MCF 10A (cell line): ENCODE results near the gene S100A7A. TPM values are rescaled to one million over a fixed set of nuclear protein-coding genes. Genes with fewer than 3 reads are reported as not detected.
A peak's percentile ranks its signal among the peaks of the same experiment; 100 is the strongest.

ENCODE experiments used
- BruUV-seq: library from RNA; stranded (reverse); fragments of 400-500 nt; replicated peaks from 2 replicates; lab custom pipeline; 2021; lab: Mats Ljungman, UMichigan
- CTCF ChIA-PET: fragments of 300-600 bp; sonication (Branson Sonifier 250); formaldehyde crosslinking; extraction: SDS; loops from one replicate; lab custom pipeline; 2021; ENCODE audit warnings: antibody characterized with exemption, inconsistent platforms; lab: Yijun Ruan, JAX
- POLR2A ChIA-PET: fragments of 300-600, 350-650 bp; sonication (Branson Sonifier 250); formaldehyde crosslinking; extraction: SDS; loops from one replicate; lab custom pipeline; 2020; ENCODE audit warnings: antibody characterized with exemption, inconsistent platforms; lab: Yijun Ruan, JAX
- DNase-seq: peaks from one replicate; pipeline ENCODE4 v3.0.0-alpha.2; 2018; ENCODE audit not compliant: unreplicated experiment
- H3K27ac Mint-ChIP-seq: one replicate; pipeline ENCODE4 v1.8.0; 2022; ENCODE audit warnings: mild to moderate bottlenecking, low read depth, mixed read lengths; ENCODE audit not compliant: unreplicated experiment
- H3K27me3 Mint-ChIP-seq: one replicate; pipeline ENCODE4 v1.8.0; 2022; ENCODE audit warnings: mixed read lengths; ENCODE audit not compliant: insufficient read depth, unreplicated experiment
- H3K36me3 Mint-ChIP-seq: one replicate; pipeline ENCODE4 v1.8.0; 2022; ENCODE audit warnings: mild to moderate bottlenecking, moderate library complexity, mixed read lengths; ENCODE audit not compliant: insufficient read depth, unreplicated experiment
- H3K4me1 Mint-ChIP-seq: one replicate; pipeline ENCODE4 v1.8.0; 2022; ENCODE audit warnings: mixed read lengths; ENCODE audit not compliant: insufficient read depth, unreplicated experiment
- H3K4me3 Mint-ChIP-seq: one replicate; pipeline ENCODE4 v1.8.0; 2022; ENCODE audit warnings: mild to moderate bottlenecking, moderate library complexity, mixed read lengths; ENCODE audit not compliant: unreplicated experiment
- H3K9me3 Mint-ChIP-seq: one replicate; pipeline ENCODE4 v1.8.0; 2022; ENCODE audit warnings: mixed read lengths; ENCODE audit not compliant: unreplicated experiment
- CTCF ChIP-seq: fragments of 200-600 bp; IDR thresholded peaks from one replicate; pipeline ENCODE4 v1.8.0; 2022; ENCODE audit warnings: antibody characterized with exemption, mild to moderate bottlenecking; ENCODE audit not compliant: unreplicated experiment
- intact Hi-C: fragments of 100-400 bp; cut with micrococcal nuclease; formaldehyde crosslinking; loops from 2 replicates; pipeline ENCODE4 v1.14.1; 2022
- total RNA-seq: library from RNA; stranded (reverse); gene quantifications from 2 replicates; pipeline ENCODE4 v1.2.3, GENCODE V29; 2022

S100A7A gene
- total RNA-seq, 1 experiment from 2014 or later: not detected

- TF ChIP-seq CTCF: no peak
- Mint-ChIP-seq H3K9me3 (no peaks in the 10 kb centered on the region), H3K36me3 (no peaks in the 10 kb centered on the region), H3K4me1 (peaks cover 11% of the 10 kb centered on the region), H3K4me3 (no peak overlapping the region), H3K27ac (no peak overlapping the region), H3K27me3 (peaks cover 35% of the 10 kb centered on the region)
- BruUV-seq: no TSS peak
- intact Hi-C loops: no loop called here
- peak; percentile 34 for DNase-seq
- ChIA-PET POLR2A (interaction anchor here (0.7 to 1.6 kb wide), 3 partner anchors 27 to 90 kb away, joined by 3 to 4 read pairs (median 3); no protein-coding TSS in a partner anchor), CTCF (interaction anchor here (0.5 to 9.3 kb wide), 7 partner anchors 35 to 1134 kb away, joined by 3 to 92 read pairs (median 3); no protein-coding TSS in a partner anchor)
These were observed 16.1 kb upstream of the S100A7A start for GRCh38 chr1:153400244-153400643.

GRCh38 chr1:153401461-153401860 lies 14.9 kb upstream of the S100A7A start:
- Mint-ChIP-seq H3K9me3 (no peaks in the 10 kb centered on the region), H3K27ac (no peak overlapping the region), H3K36me3 (no peaks in the 10 kb centered on the region), H3K4me1 (peaks cover 4% of the 10 kb centered on the region), H3K27me3 (peaks cover 42% of the 10 kb centered on the region), H3K4me3 (no peak overlapping the region)
- intact Hi-C loops: no loop called here
- BruUV-seq: no TSS peak
- no peak for TF ChIP-seq CTCF
- ChIA-PET CTCF (interaction anchor here (1.1 to 5.5 kb wide), 5 partner anchors 16 to 94 kb away, joined by 3 to 31 read pairs (median 20); partner anchors contain the start of gene S100A9), POLR2A (interaction anchor here (1.0 kb wide), 1 partner anchor 88 kb away, joined by 3 read pairs; no protein-coding TSS in a partner anchor)
- DNase-seq: no peak

GRCh38 chr1:153402226-153402625 lies 14.1 kb upstream of the S100A7A start:
- CTCF ChIA-PET: interaction anchor here (1.2 to 5.5 kb wide), 5 partner anchors 17 to 108 kb away, joined by 3 to 31 read pairs (median 5); partner anchors contain the start of gene S100A9
- Mint-ChIP-seq H3K4me1 (peaks cover 2% of the 10 kb centered on the region), H3K36me3 (no peaks in the 10 kb centered on the region), H3K27me3 (peaks cover 49% of the 10 kb centered on the region), H3K4me3 (no peak overlapping the region), H3K27ac (no peak overlapping the region), H3K9me3 (no peaks in the 10 kb centered on the region)
- POLR2A ChIA-PET: no interaction called here
- BruUV-seq: no TSS peak
- no peak for DNase-seq
- no peak for TF ChIP-seq CTCF
- intact Hi-C loops: no loop called here

- H3K4me3 Mint-ChIP-seq: no peak overlapping the region
- H3K27me3 Mint-ChIP-seq: peaks cover 61% of the 10 kb centered on the region
- no TSS peak for BruUV-seq
- no peak for TF ChIP-seq CTCF
- ChIA-PET CTCF (interaction anchor here (0.6 to 5.5 kb wide), 12 partner anchors 25 to 265 kb away, joined by 3 to 31 read pairs (median 3); partner anchors contain the start of gene S100A9), POLR2A (interaction anchor here (0.6 to 0.8 kb wide), 3 partner anchors 13 to 1863 kb away, joined by 3 to 5 read pairs (median 3); partner anchors contain the start of genes S100A12 and S100A8)
- intact Hi-C loops: loop anchor here (1.0 to 2.0 kb wide), 3 partner anchors 19 to 91 kb away; no protein-coding TSS in a partner anchor
- DNase-seq: no peak
- H3K36me3 Mint-ChIP-seq: no peaks in the 10 kb centered on the region
- H3K9me3 Mint-ChIP-seq: no peaks in the 10 kb centered on the region
- H3K4me1 Mint-ChIP-seq: no peaks in the 10 kb centered on the region
- H3K27ac Mint-ChIP-seq: no peak overlapping the region
These were observed 12.8 kb upstream of the S100A7A start for GRCh38 chr1:153403421-153404085.
